Medulla oblongata (tissue), 1 donor: ENCODE results near the gene PRKG1.
"Not testable (repeated sequence)": the region's sequence is repeated elsewhere in the genome, so short reads cannot be mapped to it uniquely, and the experiment has no call there.

Source experiments
- DNase-seq: peaks from one replicate; pipeline ENCODE4 v3.0.0-alpha.2; 2015; ENCODE audit errors: extremely low spot score

Gene PRKG1

GRCh38 chr10:51748959-51749358, 674.7 kb downstream of the PRKG1 start:
- no peak for DNase-seq

DNA sequence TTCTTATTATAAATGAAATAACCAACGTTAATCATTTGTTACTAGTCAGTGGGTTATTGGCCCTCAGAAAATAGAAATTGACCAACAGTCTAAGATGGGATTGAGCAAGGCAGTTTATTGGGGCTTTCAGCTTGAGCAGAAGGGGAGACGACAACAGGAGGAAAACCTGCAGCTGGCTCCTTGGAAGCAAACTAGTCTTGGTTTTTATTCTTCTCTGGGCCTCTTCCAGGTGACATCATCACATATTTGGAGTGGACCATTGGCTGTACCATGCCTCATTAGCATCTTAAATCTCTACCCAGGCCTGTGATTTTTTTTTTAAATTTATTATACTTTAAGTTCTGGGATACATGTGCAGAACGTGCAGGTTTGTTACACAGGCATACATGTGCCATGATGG, 684.1 kb downstream of the PRKG1 start:
- no peak for DNase-seq

DNA sequence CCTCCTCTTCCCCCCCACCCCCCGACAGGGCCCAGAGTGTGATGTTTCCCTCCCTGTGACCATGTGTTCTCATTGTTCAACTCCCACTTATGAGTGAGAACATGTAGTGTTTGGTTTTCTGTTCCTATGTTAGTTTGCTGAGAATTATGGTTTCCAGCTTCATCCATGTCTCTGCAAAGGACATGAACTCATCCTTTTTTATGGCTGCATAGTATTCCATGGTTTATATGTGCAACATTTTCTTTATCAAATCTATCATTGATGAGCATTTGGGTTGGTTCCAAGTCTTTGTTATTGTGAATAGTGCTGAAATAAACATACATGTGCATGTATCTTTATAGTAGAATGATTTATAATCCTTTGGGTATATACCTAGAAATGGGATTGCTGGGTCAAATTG, 684.6 kb downstream of the PRKG1 start:
- DNase-seq = not testable (repeated sequence)

- no peak for DNase-seq
Observed at GRCh38 chr10:51759896-51760534, 685.7 kb downstream of the PRKG1 start.

DNA sequence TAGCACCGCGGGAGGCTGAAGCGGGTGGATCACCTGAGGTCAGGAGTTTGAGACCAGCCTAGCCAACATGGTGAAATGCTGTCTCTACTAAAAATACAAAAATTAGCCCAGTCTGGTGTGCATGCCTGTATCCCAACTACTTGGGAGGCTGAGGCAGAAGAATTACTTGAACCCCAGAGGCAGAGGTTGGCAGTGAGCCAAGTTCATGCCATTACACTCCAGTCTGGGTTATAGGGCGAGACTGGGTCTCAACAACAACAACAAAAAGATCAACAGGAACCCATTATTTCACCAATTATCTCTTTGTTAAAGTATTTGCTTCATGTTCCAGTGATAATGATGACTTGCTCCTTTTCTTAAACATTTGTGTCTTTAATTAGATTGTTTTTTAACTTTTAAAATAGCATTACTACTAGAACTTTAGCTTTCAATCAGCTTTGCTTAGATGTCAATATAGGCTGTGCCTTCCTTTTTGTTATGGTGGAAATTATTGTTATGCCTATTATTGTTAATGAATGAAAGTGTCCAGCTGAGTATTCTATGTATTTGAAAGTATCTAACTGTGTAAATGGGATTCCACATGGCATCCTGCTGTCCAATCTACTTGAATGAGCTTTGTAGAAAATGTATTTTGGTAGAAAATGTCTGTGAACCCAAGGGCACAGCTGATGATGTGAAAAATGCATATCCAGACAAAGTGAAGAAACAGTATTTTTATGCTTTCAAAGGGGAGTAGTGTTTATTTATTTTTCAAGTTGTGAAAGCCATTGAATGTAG, 686.8 kb downstream of the PRKG1 start:
- no peak for DNase-seq

- DNase-seq = no peak
Observed at GRCh38 chr10:51763746-51764145, 689.5 kb downstream of the PRKG1 start.

DNA sequence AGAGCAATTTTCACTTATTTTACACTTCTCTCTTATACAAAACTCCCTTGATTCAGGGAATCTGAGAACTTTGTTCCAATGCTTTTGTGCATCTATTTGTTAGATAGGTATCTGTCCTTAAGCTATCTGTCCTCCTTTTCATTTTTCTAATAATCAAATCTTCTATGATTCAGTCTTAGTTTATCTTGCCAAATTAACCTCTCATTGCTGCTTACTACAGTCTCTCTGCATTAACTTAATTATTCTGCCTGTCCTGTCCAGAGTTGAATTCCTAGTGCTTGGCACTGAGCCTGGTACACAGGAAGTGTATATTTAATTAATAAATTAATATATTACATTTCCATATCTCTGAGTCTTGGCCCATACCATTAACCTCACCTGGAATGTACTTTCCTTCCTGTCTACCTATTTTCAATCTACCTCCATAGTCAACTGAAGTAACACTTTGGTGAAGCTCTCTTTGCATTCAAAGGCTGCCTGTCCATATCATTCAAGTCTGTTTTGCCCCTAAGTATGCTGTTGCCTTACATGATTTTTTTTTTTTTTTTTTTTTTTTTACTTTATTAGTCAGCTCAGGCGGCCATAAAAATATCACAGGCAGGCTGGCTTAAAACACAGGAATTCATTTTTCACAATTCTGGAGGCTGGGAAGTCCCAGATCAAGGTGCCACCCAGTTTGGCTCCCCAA, 691.1 kb downstream of the PRKG1 start:
- DNase-seq = no peak

DNA sequence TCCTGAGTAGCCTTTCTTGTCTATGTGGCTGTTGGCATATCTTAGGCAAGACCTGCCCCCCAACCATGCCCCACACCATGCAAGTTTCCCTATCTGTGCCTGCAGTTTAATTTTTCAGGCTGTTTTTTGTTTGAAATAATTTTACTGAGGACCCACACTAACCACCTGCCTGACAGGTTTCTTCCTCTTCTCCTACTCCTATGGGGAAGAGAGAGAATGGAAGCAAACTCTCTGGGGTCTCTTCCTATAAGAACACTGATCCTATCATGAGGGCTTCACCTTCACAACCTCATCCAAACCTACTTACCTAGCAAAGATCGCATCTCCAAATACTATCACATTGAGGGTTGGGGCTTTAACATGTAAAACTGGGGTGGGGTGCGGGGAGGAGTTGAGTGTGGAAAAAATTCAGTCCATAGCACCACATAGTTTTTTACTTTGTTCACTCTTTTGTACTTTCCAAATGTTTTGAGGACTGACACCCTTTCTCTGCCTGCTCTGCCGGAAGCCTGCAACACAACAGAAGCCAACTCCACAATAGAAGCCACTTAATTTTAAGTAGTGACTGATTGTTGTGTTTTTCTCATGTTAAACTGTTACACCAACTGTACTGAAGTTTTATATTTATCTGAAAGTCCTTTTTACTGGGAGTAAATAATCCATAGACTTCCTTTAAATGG, 692.3 kb downstream of the PRKG1 start:
- DNase-seq = no peak

DNA sequence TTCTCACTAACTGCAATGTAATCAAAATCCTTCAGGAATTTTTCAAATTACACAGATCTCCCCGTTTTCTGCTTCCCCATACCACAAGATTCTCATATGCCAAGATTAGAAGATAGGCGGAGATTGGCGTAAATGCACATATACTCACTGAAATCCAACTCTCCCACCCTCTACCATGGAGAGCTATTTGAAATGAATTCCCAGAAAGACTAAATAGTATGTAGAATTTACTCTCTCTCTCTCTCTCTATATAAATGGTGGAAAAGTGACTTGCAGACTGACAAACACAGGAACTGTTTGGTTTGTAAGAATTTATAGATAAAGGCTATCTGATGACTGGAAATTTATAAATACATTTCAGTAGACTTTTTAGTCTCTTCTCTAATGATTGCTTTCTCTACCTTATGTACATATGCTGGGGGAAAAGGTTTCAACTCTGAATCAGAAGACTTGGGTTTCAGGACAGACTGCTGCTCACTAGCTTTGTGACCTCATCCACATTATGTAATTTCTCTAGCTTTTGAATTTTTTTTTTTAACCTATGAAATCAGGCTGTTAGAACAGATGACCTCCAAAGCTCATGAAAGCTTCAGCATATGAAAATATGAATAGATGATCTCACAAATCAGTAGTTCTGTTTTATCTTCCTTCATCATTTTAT, 692.9 kb downstream of the PRKG1 start:
- no peak for DNase-seq

- peak; percentile 74 for DNase-seq
Observed at GRCh38 chr10:51768886-51769465, 694.7 kb downstream of the PRKG1 start.

DNA sequence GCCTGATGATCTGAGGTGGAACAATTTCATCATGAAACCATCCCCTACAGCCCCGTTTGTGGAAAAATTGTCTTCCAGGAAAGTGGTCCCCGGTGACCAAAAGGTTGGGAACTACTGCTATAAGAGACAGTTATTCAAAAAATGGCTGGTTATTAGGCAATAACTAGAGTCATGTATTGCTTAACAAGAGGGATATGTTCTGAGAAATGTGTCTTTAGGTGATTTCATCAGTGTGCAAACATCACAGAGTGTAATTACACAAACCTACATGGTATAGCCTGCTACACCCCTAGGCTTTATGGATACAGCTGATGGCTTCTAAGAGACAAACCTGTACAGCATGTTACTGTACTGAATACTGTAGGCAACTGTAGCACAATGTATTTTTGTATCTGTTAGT, 696.4 kb downstream of the PRKG1 start:
- DNase-seq = no peak

DNA sequence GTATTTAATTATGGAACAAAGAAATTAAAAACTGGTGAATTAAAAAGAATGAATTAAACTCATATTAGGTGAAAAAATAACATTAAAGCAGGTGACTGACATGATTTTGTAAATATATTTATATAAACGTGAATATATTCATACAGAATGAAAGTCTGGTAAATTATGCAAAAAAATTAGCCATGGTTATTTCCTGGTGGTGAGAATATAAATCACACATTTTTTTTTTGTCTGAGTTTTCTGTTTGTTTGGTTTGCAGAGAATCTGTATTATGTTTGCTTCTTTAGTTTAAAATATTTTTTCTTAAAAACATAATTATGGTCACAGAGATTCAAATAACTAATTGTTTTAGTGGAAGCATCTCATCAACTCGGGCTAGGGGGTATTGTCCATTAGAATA, 698.1 kb downstream of the PRKG1 start:
- DNase-seq = no peak

DNA sequence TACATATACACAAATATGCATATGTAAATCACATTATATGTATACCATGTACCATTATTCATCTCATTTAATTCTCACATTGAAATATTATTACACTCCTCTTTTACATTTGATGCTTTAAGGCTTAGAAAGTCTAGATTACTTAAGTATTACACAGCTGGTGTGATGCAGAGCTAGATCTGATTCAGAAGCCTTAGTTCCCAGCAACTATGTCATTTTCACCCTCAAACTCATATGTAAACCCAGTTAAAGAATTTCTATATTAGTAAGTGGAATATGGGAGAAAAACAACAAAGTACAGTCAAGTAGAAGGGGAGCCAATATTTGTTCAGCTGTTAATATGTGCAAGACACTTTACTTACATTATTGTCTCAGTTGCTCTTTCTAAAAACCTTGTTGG, 699.4 kb downstream of the PRKG1 start:
- no peak for DNase-seq

DNA sequence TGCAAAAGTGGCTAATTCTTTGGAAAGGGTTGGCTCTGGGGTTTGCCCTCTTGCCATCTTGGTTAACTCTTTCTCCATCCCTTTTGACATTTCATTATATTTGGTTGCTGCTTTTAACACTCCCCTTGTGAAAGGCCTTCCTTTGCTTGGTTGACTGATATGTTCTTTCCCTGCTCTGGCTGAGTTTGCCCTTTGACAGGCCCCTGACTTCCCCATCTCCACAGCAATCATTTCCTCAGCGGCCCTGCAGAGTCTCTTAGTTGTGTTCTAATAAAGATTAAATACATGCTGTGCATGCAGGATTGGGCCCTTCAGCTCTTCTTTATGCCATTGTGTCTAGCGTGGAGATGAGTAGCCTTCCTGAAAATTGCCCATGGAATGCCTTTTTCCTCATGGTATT, 709.7 kb downstream of the PRKG1 start:
- DNase-seq = peak; percentile 19

- no peak for DNase-seq
Observed at GRCh38 chr10:51786016-51786683, 711.9 kb downstream of the PRKG1 start.

DNA sequence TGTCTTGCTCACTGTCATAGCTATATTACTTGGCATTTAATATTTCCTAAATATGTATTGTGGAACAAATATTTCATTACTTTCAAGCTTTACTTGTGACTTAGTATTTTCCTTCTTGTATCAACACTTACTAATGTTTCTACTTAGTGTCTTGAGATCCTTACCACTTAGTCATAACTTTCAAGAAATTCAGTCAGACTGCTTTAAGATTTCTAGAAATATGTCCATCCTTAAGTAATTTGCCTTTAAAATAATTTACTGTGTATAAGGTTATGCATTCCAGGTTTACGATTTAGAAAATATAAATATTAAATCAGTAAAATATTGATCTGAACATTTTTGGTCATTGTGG, 712.4 kb downstream of the PRKG1 start:
- no peak for DNase-seq

- no peak for DNase-seq
Observed at GRCh38 chr10:51788273-51788672, 714.0 kb downstream of the PRKG1 start.

GRCh38 chr10:51789118-51789517, 714.8 kb downstream of the PRKG1 start:
- no peak for DNase-seq

- DNase-seq = no peak
Observed at GRCh38 chr10:51789903-51790302, 715.6 kb downstream of the PRKG1 start.

DNA sequence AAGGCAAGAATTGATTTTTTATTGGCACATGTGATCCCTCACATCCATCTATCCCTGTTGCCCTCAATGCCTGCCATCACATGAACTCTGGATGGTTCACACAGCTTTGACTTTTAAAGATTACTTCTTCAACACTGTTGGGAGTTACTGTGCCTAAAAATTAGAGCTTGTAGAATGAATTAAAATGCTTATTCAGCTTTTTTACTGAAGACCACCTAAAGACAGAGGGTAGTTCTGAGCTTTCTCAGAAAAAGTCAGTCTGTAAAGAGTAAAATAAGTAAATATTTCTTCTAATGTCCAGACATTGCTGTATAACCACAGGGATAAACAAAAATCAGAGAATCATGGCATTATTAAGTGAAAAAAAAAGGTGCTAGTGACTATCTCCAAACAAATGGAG, 718.4 kb downstream of the PRKG1 start:
- no peak for DNase-seq

DNA sequence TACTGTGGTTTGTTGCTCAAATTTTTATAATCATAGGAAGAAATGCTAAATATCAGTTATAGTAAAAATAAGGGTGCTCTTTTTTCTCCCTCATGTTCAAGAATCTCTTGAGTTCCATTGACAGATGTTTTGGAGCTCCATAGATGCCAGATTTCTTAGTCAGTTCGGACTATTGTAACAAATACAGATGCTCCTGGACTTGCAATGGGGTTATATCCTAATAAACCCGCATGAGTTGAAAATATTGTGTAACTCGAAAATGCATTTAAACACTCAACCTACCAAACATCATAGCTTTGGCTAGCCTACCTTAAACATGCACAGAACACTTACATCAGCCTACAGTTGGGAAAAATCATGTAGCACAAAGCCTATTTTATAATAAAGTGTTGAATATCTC, 725.8 kb downstream of the PRKG1 start:
- no peak for DNase-seq
